HEK293T (cell line): ENCODE data around the gene PRKCA.

Experiments
- ARNT ChIP-seq: fragments of 450-650 bp; IDR thresholded peaks from 2 replicates; pipeline ENCODE4 v1.6.1; 2017; ENCODE audit warnings: mild to moderate bottlenecking
- BHLHE40 ChIP-seq: fragments of 450-650 bp; IDR thresholded peaks from 2 replicates; pipeline ENCODE4 v1.6.1; 2016; ENCODE audit warnings: mild to moderate bottlenecking, moderate library complexity, borderline replicate concordance
- ELF4 ChIP-seq: fragments of 450-650 bp; IDR thresholded peaks from 2 replicates; pipeline ENCODE4 v1.6.1; 2017; ENCODE audit warnings: antibody characterized with exemption
- LEF1 ChIP-seq: fragments of 450-650 bp; IDR thresholded peaks from 2 replicates; pipeline ENCODE4 v1.6.1; 2017; ENCODE audit warnings: mild to moderate bottlenecking, borderline replicate concordance
- SP1 ChIP-seq: fragments of 450-650 bp; IDR thresholded peaks from 2 replicates; pipeline ENCODE4 v1.6.1; 2017

DNA sequence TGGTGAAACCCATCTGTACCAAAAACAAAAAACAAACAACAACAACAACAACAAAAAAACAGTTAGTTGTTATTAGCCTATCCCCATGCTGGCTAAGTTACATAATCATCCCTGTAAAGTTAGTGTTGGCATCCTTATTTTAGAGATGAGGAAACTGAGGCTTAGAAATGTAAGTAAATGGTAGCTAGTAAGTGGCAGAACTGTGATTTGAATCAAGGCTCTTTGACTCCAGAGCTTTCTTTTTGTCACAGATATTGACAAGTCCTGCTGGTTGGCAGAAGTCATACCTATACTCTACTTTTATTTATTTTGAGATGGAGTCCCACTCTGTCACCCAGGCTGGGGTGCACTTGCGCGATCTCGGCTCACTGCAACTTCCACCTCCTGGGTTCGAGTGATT lies 42.1 kb downstream of the PRKCA start:
- no peak for TF ChIP-seq ARNT
- no peak for TF ChIP-seq SP1
- no peak for TF ChIP-seq ELF4
- no peak for TF ChIP-seq BHLHE40
- TF ChIP-seq LEF1: no peak
